CD4-positive, CD25-positive, alpha-beta regulatory T cell (primary cell): ENCODE measurements around the gene TBCCD1. TPM values are rescaled to one million over a fixed set of nuclear protein-coding genes. Genes with fewer than 3 reads are reported as not detected.
A peak's percentile ranks its signal among the peaks of the same experiment; 100 is the strongest.

Source experiments
- ATAC-seq, 2 donors: fragments of 150-1000 bp; cut with Tn5 transposase; one replicate each; pipeline ENCODE4 v1.10.0; 2021; ENCODE audit warnings: low read depth in 2 of 2, moderate number of reproducible peaks in 2 of 2, moderate library complexity in 1 of 2
- DNase-seq, 3 donors: peaks; one replicate each; pipeline versions ENCODE4 v3.0.0 to v3.0.0-alpha.2; 2012 to 2022; ENCODE audit warnings: mixed read lengths in 1 of 3
- H3K27ac ChIP-seq: one replicate; pipeline ENCODE4 v1.7.0; 2013; ENCODE audit warnings: mild to moderate bottlenecking, low read length; ENCODE audit not compliant: insufficient read depth, poor library complexity, severe bottlenecking
- H3K27me3 ChIP-seq: one replicate; pipeline ENCODE4 v1.7.0; 2013; ENCODE audit warnings: low read length; ENCODE audit not compliant: control insufficient read depth, insufficient read depth
- H3K36me3 ChIP-seq: one replicate; pipeline ENCODE4 v1.7.0; 2013; ENCODE audit warnings: mild to moderate bottlenecking, low read length, moderate library complexity; ENCODE audit not compliant: control insufficient read depth, insufficient read depth
- H3K4me1 ChIP-seq: 2 replicates; pipeline ENCODE4 v1.7.0; 2013; ENCODE audit warnings: mild to moderate bottlenecking, low read length; ENCODE audit not compliant: insufficient read depth, control insufficient read depth, poor library complexity, severe bottlenecking
- H3K4me3 ChIP-seq: one replicate; pipeline ENCODE4 v1.7.0; 2013; ENCODE audit warnings: low read depth, mild to moderate bottlenecking, low read length, moderate library complexity
- H3K9me3 ChIP-seq, 2 experiments: 1 replicate in 1 of 2; 2 replicates in 1 of 2; pipeline ENCODE4 v1.7.0; 2013; ENCODE audit warnings: low read length in 2 of 2, mild to moderate bottlenecking in 1 of 2, moderate library complexity in 1 of 2; ENCODE audit not compliant: control insufficient read depth in 2 of 2
- H3K27ac Mint-ChIP-seq, 3 donors: one replicate each; pipeline ENCODE4 v1.8.0; 2020 to 2022; ENCODE audit warnings: mild to moderate bottlenecking in 3 of 3, mixed read lengths in 3 of 3, moderate library complexity in 2 of 3
- H3K27me3 Mint-ChIP-seq: one replicate; pipeline ENCODE4 v1.8.0; 2022; ENCODE audit warnings: mild to moderate bottlenecking, mixed read lengths
- H3K36me3 Mint-ChIP-seq: one replicate; pipeline ENCODE4 v1.8.0; 2020; ENCODE audit warnings: mixed read lengths
- H3K4me1 Mint-ChIP-seq, 4 donors: one replicate each; pipeline ENCODE4 v1.8.0; 2020 to 2022; ENCODE audit warnings: mixed read lengths in 4 of 4, mild to moderate bottlenecking in 1 of 4
- H3K4me3 Mint-ChIP-seq, 4 donors: one replicate each; pipeline ENCODE4 v1.8.0; 2020 to 2022; ENCODE audit warnings: mild to moderate bottlenecking in 4 of 4, mixed read lengths in 4 of 4, moderate library complexity in 3 of 4
- H3K9me3 Mint-ChIP-seq, 7 donors: one replicate each; pipeline ENCODE4 v1.8.0; 2020 to 2022; ENCODE audit warnings: mixed read lengths in 7 of 7, mild to moderate bottlenecking in 3 of 7, moderate library complexity in 2 of 7
- polyA plus RNA-seq, 4 donors: library from polyadenylated mRNA; unstranded; fragments of 300-500 nt; fragmentation: Illumina TruSeq; gene quantifications; one replicate each; pipeline ENCODE4 v1.2.3, GENCODE V29; 2021
- total RNA-seq: library from RNA; stranded (reverse); gene quantifications from one replicate; pipeline ENCODE4 v1.2.3, GENCODE V29; 2022

The TBCCD1 gene
- total and polyA plus RNA-seq, 5 donors from 2014 or later = 18.7 to 23.9 (median 22.0) TPM

DNA sequence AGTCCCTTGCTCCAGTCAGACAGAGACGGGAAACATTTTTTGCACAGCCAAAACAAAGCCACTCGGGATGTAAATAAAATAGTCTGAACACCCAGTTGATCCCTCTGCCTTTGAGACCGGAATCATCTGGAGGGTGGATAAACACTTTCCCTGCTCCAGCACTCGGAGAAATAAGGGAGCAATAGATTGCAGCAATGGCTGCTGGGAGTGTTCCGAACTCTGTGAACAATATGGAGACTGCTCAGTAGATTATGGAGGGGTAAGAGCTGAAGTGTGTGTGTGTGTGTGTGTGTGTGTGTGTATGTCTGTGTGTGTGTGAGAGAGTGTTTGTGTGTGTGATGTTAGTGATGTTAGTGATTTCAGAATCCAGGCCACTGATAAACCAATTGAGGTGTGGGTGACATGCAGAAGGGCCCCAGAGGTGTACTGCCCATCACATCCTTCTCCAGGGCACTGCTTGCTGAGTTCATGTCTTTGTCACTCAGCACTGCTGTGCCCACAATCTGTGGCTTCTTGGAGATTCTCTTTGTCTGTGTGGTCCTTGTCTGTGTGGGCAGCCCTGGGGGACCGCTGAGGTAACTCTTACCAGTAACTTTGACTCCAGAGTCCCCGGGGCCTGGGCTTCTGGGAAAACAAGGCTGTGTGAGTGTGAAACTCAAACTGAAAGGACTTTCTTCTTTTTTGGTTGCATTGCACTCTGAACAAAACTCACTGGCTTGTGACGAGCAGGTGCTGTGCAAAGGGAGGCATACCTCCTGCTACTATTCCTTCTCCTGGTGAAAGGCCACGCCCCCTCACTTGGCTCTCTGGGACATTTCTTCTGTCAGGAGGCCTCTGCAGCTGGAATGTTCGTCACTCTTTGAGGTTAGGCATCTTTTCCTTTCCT lies 45.9 kb downstream of the TBCCD1 start:
- H3K4me1 ChIP-seq = peaks cover 41% of the 10 kb centered on the region
- H3K9me3 Mint-ChIP-seq = no peaks in the 10 kb centered on the region
- H3K36me3 Mint-ChIP-seq = peaks cover 5% of the 10 kb centered on the region
- H3K4me3 ChIP-seq = no peak overlapping the region
- no peaks in the 10 kb centered on the region for H3K36me3 ChIP-seq
- peak overlapping the region in 1 of 3 donors; percentile 74 for H3K27ac Mint-ChIP-seq
- peaks cover 11 to 47% (median 21%) of the 10 kb centered on the region in 4 donors for H3K4me1 Mint-ChIP-seq
- no peak overlapping the region for H3K27ac ChIP-seq
- DNase-seq = no peak
- peak overlapping the region in 1 of 4 donors; percentile 43 for H3K4me3 Mint-ChIP-seq
- no peaks in the 10 kb centered on the region for H3K27me3 ChIP-seq
- no peaks in the 10 kb centered on the region for H3K27me3 Mint-ChIP-seq
- H3K9me3 ChIP-seq = no peaks in the 10 kb centered on the region
- ATAC-seq = no peak

DNA sequence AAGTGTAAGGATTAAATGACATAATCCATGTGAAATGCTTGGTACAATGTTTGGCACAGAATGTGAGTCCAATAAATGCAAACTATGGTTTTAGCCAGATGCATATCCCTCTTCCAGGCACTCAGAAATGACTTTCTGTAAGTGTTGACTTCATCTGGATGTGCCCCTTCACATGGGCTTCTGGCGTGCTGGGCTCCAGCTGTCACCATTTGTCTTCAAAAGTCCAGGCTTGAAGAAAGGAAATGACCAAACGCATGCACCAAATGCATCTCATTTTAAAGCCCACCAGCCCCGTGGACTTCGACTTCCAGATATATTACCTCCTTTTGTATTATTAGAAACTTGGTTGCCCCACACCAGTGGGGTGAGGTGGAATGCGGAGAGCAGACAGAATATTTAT lies 46.7 kb downstream of the TBCCD1 start:
- Histone ChIP-seq H3K27me3 (no peaks in the 10 kb centered on the region), H3K36me3 (no peaks in the 10 kb centered on the region), H3K9me3 (no peaks in the 10 kb centered on the region), H3K27ac (no peak overlapping the region), H3K4me3 (no peak overlapping the region), H3K4me1 (peaks cover 48% of the 10 kb centered on the region)
- Mint-ChIP-seq H3K9me3 (no peaks in the 10 kb centered on the region), H3K4me1 (peaks cover 11 to 54% (median 27%) of the 10 kb centered on the region in 4 donors), H3K27ac (peak overlapping the region in 2 of 3 donors; percentile 24 to 74), H3K27me3 (no peaks in the 10 kb centered on the region), H3K4me3 (peak overlapping the region in 1 of 4 donors; percentile 43), H3K36me3 (peaks cover 5% of the 10 kb centered on the region)
- no peak for ATAC-seq
- no peak for DNase-seq

DNA sequence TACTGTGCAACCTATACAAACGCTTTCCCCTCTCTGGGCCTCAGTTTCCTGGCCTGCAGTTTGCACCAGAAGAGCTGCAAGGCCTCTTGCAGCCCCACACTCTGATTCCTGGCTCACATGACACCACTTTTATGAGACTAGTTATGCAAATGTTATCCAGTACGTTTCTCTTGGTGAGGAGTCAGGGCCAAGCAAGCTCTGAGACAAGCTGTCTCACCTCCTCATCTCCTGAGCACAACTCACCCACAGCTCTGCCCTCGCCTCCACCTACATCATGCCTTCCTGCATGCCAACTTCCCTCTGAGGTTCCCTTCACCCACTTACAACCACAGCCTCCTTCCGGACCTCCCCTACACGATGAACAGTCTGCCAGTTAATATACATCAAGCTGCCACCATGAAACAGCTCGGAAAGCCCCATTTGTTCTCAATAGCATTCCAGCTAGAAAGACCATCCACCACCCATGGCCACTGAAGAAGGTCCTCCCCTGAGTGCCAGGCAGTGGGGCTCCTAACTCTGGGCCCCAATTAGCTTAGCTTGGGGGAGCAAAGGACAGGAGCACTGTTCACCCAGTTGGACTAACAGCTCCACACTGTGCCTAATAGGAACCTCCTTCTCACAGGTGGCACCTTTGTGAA lies 48.0 kb downstream of the TBCCD1 start:
- H3K9me3 ChIP-seq = no peaks in the 10 kb centered on the region
- Mint-ChIP-seq H3K4me1 (peaks cover 11 to 67% (median 39%) of the 10 kb centered on the region in 4 donors), H3K9me3 (no peaks in the 10 kb centered on the region), H3K27ac (peak overlapping the region; percentile 67 to 94 (median 89)), H3K27me3 (no peaks in the 10 kb centered on the region), H3K36me3 (peaks cover 5% of the 10 kb centered on the region), H3K4me3 (peak overlapping the region; percentile 27 to 74 (median 62))
- no peaks in the 10 kb centered on the region for H3K36me3 ChIP-seq
- H3K4me1 ChIP-seq = peaks cover 59% of the 10 kb centered on the region
- no peaks in the 10 kb centered on the region for H3K27me3 ChIP-seq
- H3K4me3 ChIP-seq = peak overlapping the region; percentile 56
- peak overlapping the region; percentile 56 for H3K27ac ChIP-seq
- peak; percentile 30 to 85 (median 73) for DNase-seq
- peak; percentile 97 to 98 for ATAC-seq

DNA sequence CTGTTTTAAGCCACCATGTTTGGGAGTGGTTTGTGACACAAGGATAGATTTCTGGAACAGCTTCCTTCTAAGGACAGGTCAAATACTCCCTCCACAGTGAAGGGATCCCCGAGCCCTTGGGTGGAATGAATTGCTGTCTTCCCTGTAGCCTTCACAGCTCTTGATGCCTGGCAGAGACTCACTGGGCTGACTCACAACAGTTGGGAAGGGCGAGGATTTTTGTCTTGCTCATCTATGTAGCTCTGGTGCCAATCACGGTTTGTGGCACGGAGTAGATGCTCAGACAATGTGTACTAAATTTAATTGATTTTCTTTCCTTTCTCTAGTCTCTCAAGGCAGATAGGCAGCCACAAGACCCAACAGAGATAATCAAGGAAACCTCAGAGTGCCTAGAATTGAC lies 49.9 kb downstream of the TBCCD1 start:
- Histone ChIP-seq H3K27ac (no peak overlapping the region), H3K4me1 (peaks cover 59% of the 10 kb centered on the region), H3K4me3 (no peak overlapping the region), H3K36me3 (no peaks in the 10 kb centered on the region), H3K27me3 (no peaks in the 10 kb centered on the region), H3K9me3 (no peaks in the 10 kb centered on the region)
- Mint-ChIP-seq H3K27ac (peak overlapping the region in 1 of 3 donors; percentile 22), H3K36me3 (no peaks in the 10 kb centered on the region), H3K4me1 (peaks cover 11 to 71% (median 39%) of the 10 kb centered on the region in 4 donors), H3K4me3 (no peak overlapping the region), H3K27me3 (no peaks in the 10 kb centered on the region), H3K9me3 (no peaks in the 10 kb centered on the region)
- ATAC-seq (no peak), DNase-seq (no peak)

DNA sequence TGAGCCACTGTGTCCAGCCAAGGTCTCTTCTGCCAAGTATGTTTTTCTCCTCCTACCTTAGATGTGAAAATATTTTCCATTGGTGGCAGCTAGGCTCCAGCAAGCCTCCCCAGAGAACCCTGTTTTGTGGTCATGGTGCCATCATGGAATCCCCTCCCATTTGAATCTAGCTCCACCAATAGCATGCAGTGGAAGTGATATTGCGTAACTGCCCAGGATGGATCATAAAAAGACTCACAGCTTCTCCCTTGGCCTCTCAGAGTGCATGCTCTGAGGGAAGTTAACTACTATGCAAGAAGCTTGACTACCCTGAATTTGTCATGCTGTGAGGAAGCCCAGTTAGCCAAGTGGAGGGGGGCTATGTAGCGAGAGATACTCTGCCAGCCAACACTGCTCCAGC lies 50.5 kb downstream of the TBCCD1 start:
- H3K36me3 Mint-ChIP-seq = no peaks in the 10 kb centered on the region
- no peaks in the 10 kb centered on the region for H3K27me3 ChIP-seq
- peak overlapping the region in 1 of 4 donors; percentile 42 for H3K4me3 Mint-ChIP-seq
- DNase-seq (no peak), ATAC-seq (no peak)
- peaks cover 59% of the 10 kb centered on the region for H3K4me1 ChIP-seq
- no peaks in the 10 kb centered on the region for H3K9me3 Mint-ChIP-seq
- H3K9me3 ChIP-seq = no peaks in the 10 kb centered on the region
- no peaks in the 10 kb centered on the region for H3K27me3 Mint-ChIP-seq
- no peaks in the 10 kb centered on the region for H3K36me3 ChIP-seq
- H3K27ac Mint-ChIP-seq = peak overlapping the region in 1 of 3 donors; percentile 72
- H3K4me1 Mint-ChIP-seq = peaks cover 14 to 75% (median 39%) of the 10 kb centered on the region in 4 donors
- H3K27ac ChIP-seq = no peak overlapping the region
- H3K4me3 ChIP-seq = no peak overlapping the region

DNA sequence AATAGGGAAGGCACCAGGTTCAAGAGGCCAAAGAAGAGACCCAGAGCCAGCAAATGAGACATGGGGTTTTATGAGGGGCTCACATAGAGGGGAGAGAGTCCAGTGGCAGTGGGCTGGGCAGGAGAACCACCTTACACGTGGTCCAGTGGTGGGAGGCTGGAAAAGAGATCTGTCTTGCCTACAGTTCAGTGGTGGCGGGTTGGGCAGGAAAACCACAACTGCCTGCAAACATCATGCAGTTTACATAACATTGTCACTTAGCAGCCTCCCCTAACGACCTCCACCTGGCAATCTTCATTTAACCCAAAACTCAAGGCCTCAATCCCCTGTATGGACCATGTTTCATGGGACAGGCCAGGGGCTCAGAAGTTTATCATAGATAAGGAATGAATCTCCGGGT lies 52.0 kb downstream of the TBCCD1 start:
- Mint-ChIP-seq H3K27ac (peak overlapping the region in 2 of 3 donors; percentile 62 to 72), H3K4me1 (peaks cover 22 to 68% (median 32%) of the 10 kb centered on the region in 4 donors)

DNA sequence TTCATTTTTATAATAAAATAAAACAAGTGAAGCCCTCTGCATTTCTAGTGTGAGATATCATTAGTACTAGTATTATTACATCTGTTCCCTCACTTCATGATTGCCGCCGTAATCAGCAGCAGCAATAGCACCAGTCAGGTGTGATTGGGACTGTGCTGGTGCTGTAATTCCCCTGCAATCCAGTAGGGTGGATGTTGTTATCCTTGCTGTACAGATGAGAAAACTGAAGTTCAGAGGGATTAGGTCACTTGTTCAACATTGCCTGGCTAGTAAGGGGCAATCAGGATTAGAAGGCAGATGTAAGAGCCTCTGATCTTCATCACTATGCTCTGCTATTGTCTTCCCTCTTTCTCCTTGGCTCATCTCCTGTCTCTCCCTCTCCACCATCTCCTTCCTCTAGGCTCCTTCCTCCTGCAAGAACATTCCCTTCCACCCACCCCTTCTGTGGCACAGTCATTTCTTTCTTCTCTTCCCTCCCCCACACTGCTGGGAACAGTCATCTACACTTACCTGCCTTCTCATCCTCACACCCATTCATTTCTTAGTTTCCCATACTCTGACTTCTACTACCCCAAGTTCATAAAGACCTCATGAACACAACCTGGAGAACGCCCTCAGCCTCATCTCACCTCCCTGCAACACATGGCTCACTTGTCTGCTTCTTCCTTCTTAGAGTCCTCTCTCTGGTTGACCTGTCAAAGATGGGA lies 52.7 kb downstream of the TBCCD1 start:
- DNase-seq (peak in 1 of 3 donors; percentile 25), ATAC-seq (no peak)
- H3K9me3 Mint-ChIP-seq = no peaks in the 10 kb centered on the region

More for the DNA sequence above, 52.0 kb downstream of the TBCCD1 start:
- Histone ChIP-seq H3K9me3 (no peaks in the 10 kb centered on the region), H3K36me3 (no peaks in the 10 kb centered on the region), H3K27me3 (no peaks in the 10 kb centered on the region), H3K27ac (no peak overlapping the region), H3K4me3 (no peak overlapping the region), H3K4me1 (peaks cover 56% of the 10 kb centered on the region)
- no peaks in the 10 kb centered on the region for H3K36me3 Mint-ChIP-seq
- peak overlapping the region in 3 of 4 donors; percentile 2 to 39 (median 11) for H3K4me3 Mint-ChIP-seq
- DNase-seq (peak in 2 of 3 donors; percentile 27 to 40), ATAC-seq (no peak)
- H3K27me3 Mint-ChIP-seq = no peaks in the 10 kb centered on the region
- H3K9me3 Mint-ChIP-seq = no peaks in the 10 kb centered on the region

More for the DNA sequence above, 52.7 kb downstream of the TBCCD1 start:
- H3K4me1 ChIP-seq = peaks cover 49% of the 10 kb centered on the region
- no peaks in the 10 kb centered on the region for H3K27me3 ChIP-seq
- no peaks in the 10 kb centered on the region for H3K27me3 Mint-ChIP-seq
- peaks cover 22 to 63% (median 31%) of the 10 kb centered on the region in 4 donors for H3K4me1 Mint-ChIP-seq
- H3K4me3 Mint-ChIP-seq = peak overlapping the region in 2 of 4 donors; percentile 2 to 11
- no peaks in the 10 kb centered on the region for H3K36me3 Mint-ChIP-seq
- H3K4me3 ChIP-seq = no peak overlapping the region
- peak overlapping the region in 1 of 3 donors; percentile 62 for H3K27ac Mint-ChIP-seq
- no peaks in the 10 kb centered on the region for H3K9me3 ChIP-seq
- no peaks in the 10 kb centered on the region for H3K36me3 ChIP-seq
- H3K27ac ChIP-seq = no peak overlapping the region
